22Rv1 (cell line): ENCODE measurements around the gene ZNF599.

Experiments
- ZFX ChIP-seq: fragments of 450-650 bp; IDR thresholded peaks from 2 replicates; pipeline ENCODE4 v1.6.1; 2017; ENCODE audit warnings: antibody characterized with exemption, borderline replicate concordance
- TF ChIP-seq, protein P1 (sequence below): fragments of 450-650 bp; IDR thresholded peaks from 2 replicates; pipeline ENCODE4 v1.5.1; 2017; ENCODE audit warnings: mild to moderate bottlenecking

DNA sequence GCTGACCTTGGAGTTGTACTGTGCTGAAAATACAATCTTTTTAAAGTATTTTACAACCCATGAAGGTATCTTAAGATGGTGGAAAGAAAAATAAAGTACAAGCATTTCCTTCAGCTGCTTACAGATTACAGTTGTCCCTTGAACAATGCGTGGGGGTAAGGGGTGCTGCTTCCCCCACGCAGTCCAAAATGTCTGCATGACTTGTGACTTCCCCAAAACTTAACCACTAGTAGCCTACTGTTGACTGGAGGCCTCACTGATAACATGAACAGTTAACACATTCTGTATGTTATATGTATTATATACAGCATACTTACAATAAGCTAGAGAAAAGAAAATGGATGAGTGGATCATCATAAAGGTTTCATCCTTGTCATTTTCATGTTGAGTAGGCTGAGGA lies 45.3 kb upstream of the ZNF599 start:
- TF ChIP-seq, protein P1, sequence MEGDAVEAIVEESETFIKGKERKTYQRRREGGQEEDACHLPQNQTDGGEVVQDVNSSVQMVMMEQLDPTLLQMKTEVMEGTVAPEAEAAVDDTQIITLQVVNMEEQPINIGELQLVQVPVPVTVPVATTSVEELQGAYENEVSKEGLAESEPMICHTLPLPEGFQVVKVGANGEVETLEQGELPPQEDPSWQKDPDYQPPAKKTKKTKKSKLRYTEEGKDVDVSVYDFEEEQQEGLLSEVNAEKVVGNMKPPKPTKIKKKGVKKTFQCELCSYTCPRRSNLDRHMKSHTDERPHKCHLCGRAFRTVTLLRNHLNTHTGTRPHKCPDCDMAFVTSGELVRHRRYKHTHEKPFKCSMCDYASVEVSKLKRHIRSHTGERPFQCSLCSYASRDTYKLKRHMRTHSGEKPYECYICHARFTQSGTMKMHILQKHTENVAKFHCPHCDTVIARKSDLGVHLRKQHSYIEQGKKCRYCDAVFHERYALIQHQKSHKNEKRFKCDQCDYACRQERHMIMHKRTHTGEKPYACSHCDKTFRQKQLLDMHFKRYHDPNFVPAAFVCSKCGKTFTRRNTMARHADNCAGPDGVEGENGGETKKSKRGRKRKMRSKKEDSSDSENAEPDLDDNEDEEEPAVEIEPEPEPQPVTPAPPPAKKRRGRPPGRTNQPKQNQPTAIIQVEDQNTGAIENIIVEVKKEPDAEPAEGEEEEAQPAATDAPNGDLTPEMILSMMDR = no peak
- no peak for TF ChIP-seq ZFX
